ENCODE results near the gene PAK1IP1. TPM values are rescaled to one million over a fixed set of nuclear protein-coding genes. Genes with fewer than 3 reads are reported as not detected.

The PAK1IP1 gene, protein sequence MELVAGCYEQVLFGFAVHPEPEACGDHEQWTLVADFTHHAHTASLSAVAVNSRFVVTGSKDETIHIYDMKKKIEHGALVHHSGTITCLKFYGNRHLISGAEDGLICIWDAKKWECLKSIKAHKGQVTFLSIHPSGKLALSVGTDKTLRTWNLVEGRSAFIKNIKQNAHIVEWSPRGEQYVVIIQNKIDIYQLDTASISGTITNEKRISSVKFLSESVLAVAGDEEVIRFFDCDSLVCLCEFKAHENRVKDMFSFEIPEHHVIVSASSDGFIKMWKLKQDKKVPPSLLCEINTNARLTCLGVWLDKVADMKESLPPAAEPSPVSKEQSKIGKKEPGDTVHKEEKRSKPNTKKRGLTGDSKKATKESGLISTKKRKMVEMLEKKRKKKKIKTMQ
- total RNA-seq, result 14.1 and 19.8 TPM in 2 replicates

GRCh38 chr6:10694302-10695085 is at the start of gene PAK1IP1, which contains the start of gene C6orf52:
PAK1IP1 (plus strand) TSS chr6:10694972; CDS start chr6:10694986, 14 bp downstream.
C6orf52 (minus strand) TSS chr6:10694616; CDS start chr6:10687550, 7,066 bp downstream.

DNA sequence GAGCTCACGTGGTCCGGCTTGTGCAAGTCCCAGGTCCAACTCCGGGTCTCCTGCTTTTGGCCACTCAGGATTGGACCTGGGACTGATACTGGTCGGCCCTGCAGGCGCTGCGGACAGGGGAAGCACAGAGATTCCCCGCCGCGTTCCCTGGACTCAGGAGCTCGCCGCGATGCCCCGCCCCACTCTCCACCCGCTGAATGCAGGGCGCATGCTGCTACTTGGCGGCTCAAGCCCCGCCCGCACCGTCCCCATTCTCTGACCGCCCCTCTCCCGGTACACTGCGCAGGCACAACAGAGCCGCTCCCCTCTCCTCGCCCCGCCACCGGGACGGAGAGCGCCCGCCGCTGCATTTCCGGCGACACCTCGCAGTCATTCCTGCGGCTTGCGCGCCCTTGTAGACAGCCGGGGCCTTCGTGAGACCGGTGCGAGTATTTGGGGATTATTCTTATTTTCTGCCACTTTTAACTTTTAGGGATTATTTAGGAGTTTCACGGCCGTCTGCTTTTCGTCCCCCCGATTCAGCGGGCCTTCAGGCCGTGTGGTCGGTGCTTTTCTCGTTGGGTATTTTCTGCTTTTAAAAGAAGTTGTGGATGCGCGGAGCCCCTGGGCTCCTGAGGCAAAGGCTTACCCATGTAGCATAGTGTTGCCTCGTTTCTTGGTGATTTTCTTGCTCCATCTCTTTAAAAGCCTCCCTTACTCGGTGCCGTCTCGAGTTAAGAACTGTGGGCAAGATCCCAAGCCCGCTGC is 28.2 kb downstream of the PAK1IP1 start, which contains the start of gene TMEM14C:
TSS of gene TMEM14C (plus strand) at position 251 of the 747 bp plus-strand sequence. CDS start 1,544 bp downstream, outside the sequence.

DNA sequence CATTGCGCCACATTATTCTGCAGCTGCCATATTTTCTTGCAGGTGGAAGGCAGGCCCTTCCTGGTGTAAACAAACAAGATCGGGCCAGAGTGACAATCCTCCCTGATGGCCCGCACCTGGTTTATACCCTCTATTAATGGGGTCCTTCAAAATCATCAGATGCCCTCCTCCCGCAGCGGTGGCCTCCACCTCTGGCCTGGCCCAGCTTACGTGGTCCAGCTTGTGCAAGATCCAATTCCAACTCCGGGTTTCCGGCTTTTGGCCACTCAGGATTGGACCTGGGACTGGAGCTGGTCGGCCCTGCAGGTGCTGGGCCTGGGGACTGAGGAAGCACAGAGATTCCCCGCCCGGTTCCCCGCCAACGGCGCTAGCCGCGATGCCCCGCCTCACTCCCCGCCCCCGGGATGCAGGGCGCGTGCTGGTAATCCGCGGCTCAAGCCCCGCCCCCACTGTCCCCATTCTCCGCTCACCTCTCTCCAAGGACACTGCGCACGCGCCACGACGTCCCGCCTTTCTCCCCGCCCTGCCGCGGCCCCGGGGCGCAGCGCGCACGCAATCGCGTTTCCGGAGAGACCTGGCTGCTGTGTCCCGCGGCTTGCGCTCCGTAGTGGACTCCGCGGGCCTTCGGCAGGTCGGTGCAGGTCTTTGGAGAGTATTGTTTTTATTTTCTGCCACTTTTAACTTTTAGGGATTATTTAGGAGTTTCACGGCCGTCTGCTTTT is 52.6 kb downstream of the PAK1IP1 start, which contains the start of gene TMEM14B:
TSS of gene TMEM14B (plus strand) at position 555 of the 722 bp plus-strand sequence. CDS start 1,441 bp downstream, outside the sequence.

Other genes with a start within 250 kb of the PAK1IP1 start
- under 0.01 TPM in 1 of 2 replicates, not detected in the other for gene GCNT2, start 173.6 kb upstream of the PAK1IP1 start, total RNA-seq
- 0.43 TPM in 1 of 2 replicates, not detected in the other for gene C6orf52, start 356 bp upstream of the PAK1IP1 start, total RNA-seq
- 122 and 126 TPM in 2 replicates for gene TMEM14C, start 28.1 kb downstream of the PAK1IP1 start, total RNA-seq
- gene TMEM14B, start 52.8 kb downstream of the PAK1IP1 start, total RNA-seq, result 79.8 and 88.0 TPM in 2 replicates
- gene MAK, start 143.6 kb downstream of the PAK1IP1 start, total RNA-seq, result not detected in 2 replicates
- gene GCM2, start 187.1 kb downstream of the PAK1IP1 start, total RNA-seq, result not detected in 2 replicates
- 0.09 and 0.14 TPM in 2 replicates for gene SYCP2L, start 192.1 kb downstream of the PAK1IP1 start, total RNA-seq